MM.1S (cell line): ENCODE measurements around the gene SHROOM3.

Experiments used
- DNase-seq: peaks from one replicate; pipeline ENCODE4 v3.0.0-alpha.2; 2015
- H2AFZ ChIP-seq: fragments of 300-600 bp; sonication (generic); 2 replicates; pipeline ENCODE4 v1.6.0; 2016; ENCODE audit warnings: antibody characterized with exemption, low read length
- H3F3A ChIP-seq: fragments of 300-600 bp; sonication (generic); 2 replicates; pipeline ENCODE4 v1.6.1; 2016; ENCODE audit warnings: mild to moderate bottlenecking, antibody characterized with exemption, low read length, moderate library complexity, mixed read lengths; ENCODE audit not compliant: insufficient read depth
- H3K27ac ChIP-seq: fragments of 300-600 bp; sonication (generic); 2 replicates; pipeline ENCODE4 v1.5.1; 2016; ENCODE audit warnings: mild to moderate bottlenecking, low read length
- H3K27me3 ChIP-seq: fragments of 300-600 bp; sonication (generic); replicated peaks from 2 replicates; pipeline ENCODE4 v1.6.0; 2016; ENCODE audit warnings: low read length; ENCODE audit not compliant: insufficient read depth
- H3K36me3 ChIP-seq: fragments of 300-600 bp; sonication (generic); replicated peaks from 2 replicates; pipeline ENCODE4 v1.6.1; 2016; ENCODE audit warnings: mild to moderate bottlenecking, low read length, mixed read lengths; ENCODE audit not compliant: insufficient read depth
- H3K4me1 ChIP-seq: fragments of 300-600 bp; sonication (generic); 2 replicates; pipeline ENCODE4 v1.6.1; 2016; ENCODE audit warnings: low read length, mixed read lengths
- H3K4me2 ChIP-seq: fragments of 300-600 bp; sonication (generic); 2 replicates; pipeline ENCODE4 v1.6.0; 2016; ENCODE audit warnings: low read depth, low read length
- H3K4me3 ChIP-seq: fragments of 300-600 bp; sonication (generic); 2 replicates; pipeline ENCODE4 v1.5.1; 2016; ENCODE audit warnings: low read length, mixed read lengths
- H3K79me2 ChIP-seq: fragments of 300-600 bp; sonication (generic); 2 replicates; pipeline ENCODE4 v1.6.1; 2016; ENCODE audit warnings: mixed run types, low read length, mixed read lengths
- H3K9ac ChIP-seq: fragments of 300-600 bp; sonication (generic); 2 replicates; pipeline ENCODE4 v1.6.1; 2016; ENCODE audit warnings: low read length, mixed read lengths
- H3K9me2 ChIP-seq: fragments of 300-600 bp; sonication (generic); replicated peaks from 2 replicates; pipeline ENCODE4 v1.6.1; 2016; ENCODE audit warnings: mild to moderate bottlenecking, low read length, mixed read lengths; ENCODE audit not compliant: insufficient read depth
- H3K9me3 ChIP-seq: fragments of 300-600 bp; sonication (generic); replicated peaks from 2 replicates; pipeline ENCODE4 v1.6.1; 2016; ENCODE audit warnings: mild to moderate bottlenecking, low read length, mixed read lengths; ENCODE audit not compliant: insufficient read depth
- H4K20me1 ChIP-seq: fragments of 300-600 bp; sonication (generic); 2 replicates; pipeline ENCODE4 v1.6.1; 2016; ENCODE audit warnings: mild to moderate bottlenecking, low read length, moderate library complexity, mixed read lengths; ENCODE audit not compliant: insufficient read depth
- CTCF ChIP-seq: fragments of 300-600 bp; sonication (generic); IDR thresholded peaks from 2 replicates; pipeline ENCODE4 v1.5.1; 2016; ENCODE audit warnings: antibody characterized with exemption, low read length, mixed read lengths
- EZH2 ChIP-seq: fragments of 300-600 bp; sonication (generic); optimal IDR thresholded peaks from 2 replicates; pipeline ENCODE3; 2017; ENCODE audit warnings: low read depth, mild to moderate bottlenecking, antibody characterized with exemption, low read length, mixed read lengths
- EZH2phosphoT487 ChIP-seq: fragments of 300-600 bp; sonication (generic); IDR thresholded peaks from 2 replicates; pipeline ENCODE4 v1.6.1; 2018; ENCODE audit warnings: antibody characterized with exemption, low read length

The SHROOM3 gene

GRCh38 chr4:76543378-76543777 lies 108.3 kb downstream of the SHROOM3 start:
- no peak for DNase-seq
- Histone ChIP-seq H3K9ac (no peak overlapping the region), H3F3A (peaks cover 7% of the 10 kb centered on the region; the same call in 1 of the 2 replicates), H3K4me1 (peaks cover 8% of the 10 kb centered on the region), H3K9me3 (no peaks in the 10 kb centered on the region), H3K79me2 (no peaks in the 10 kb centered on the region), H2AFZ (no peak overlapping the region), H3K27ac (no peak overlapping the region), H3K4me2 (no peak overlapping the region), H3K36me3 (no peaks in the 10 kb centered on the region), H3K9me2 (no peaks in the 10 kb centered on the region), H3K4me3 (no peak overlapping the region), H3K27me3 (no peaks in the 10 kb centered on the region), H4K20me1 (no peaks in the 10 kb centered on the region)
- TF ChIP-seq EZH2 = no peak
- no peak for TF ChIP-seq EZH2phosphoT487

- Histone ChIP-seq H3K4me2 (no peak overlapping the region), H3K9ac (no peak overlapping the region)
Measured at GRCh38 chr4:76544725-76545124, 109.7 kb downstream of the SHROOM3 start.

GRCh38 chr4:76545226-76545884 lies 110.3 kb downstream of the SHROOM3 start:
- H3K4me2 ChIP-seq = peak overlapping the region; percentile 33; the same call in 1 of the 2 replicates
- H3K4me1 ChIP-seq = peaks cover 8% of the 10 kb centered on the region

More at GRCh38 chr4:76544725-76545124, 109.7 kb downstream of the SHROOM3 start:
- Histone ChIP-seq H3K36me3 (no peaks in the 10 kb centered on the region), H3F3A (peaks cover 7% of the 10 kb centered on the region; the same call in 1 of the 2 replicates), H3K4me1 (peaks cover 8% of the 10 kb centered on the region), H3K27me3 (no peaks in the 10 kb centered on the region), H2AFZ (no peak overlapping the region), H3K27ac (no peak overlapping the region), H3K9me2 (no peaks in the 10 kb centered on the region), H3K9me3 (no peaks in the 10 kb centered on the region), H3K79me2 (no peaks in the 10 kb centered on the region), H3K4me3 (no peak overlapping the region), H4K20me1 (no peaks in the 10 kb centered on the region)
- DNase-seq = no peak
- TF ChIP-seq EZH2 (no peak), CTCF (no peak), EZH2phosphoT487 (no peak)

More at GRCh38 chr4:76545226-76545884, 110.3 kb downstream of the SHROOM3 start:
- no peak overlapping the region for H3K9ac ChIP-seq
- no peak overlapping the region for H3K4me3 ChIP-seq
- no peaks in the 10 kb centered on the region for H3K9me3 ChIP-seq
- 0 out of 2 replicates have a peak overlapping the region, but pooled peaks have one; percentile 5 for H3K27ac ChIP-seq
- H3K79me2 ChIP-seq = no peaks in the 10 kb centered on the region
- H3K36me3 ChIP-seq = no peaks in the 10 kb centered on the region
- peaks cover 7% of the 10 kb centered on the region; the same call in 1 of the 2 replicates for H3F3A ChIP-seq
- TF ChIP-seq EZH2phosphoT487 = no peak
- TF ChIP-seq CTCF = no peak
- no peak for TF ChIP-seq EZH2
- no peaks in the 10 kb centered on the region for H3K9me2 ChIP-seq
- H4K20me1 ChIP-seq = no peaks in the 10 kb centered on the region
- DNase-seq = peak; percentile 57
- H2AFZ ChIP-seq = no peak overlapping the region
- H3K27me3 ChIP-seq = no peaks in the 10 kb centered on the region
